Fibroblast of the aortic adventitia (primary cell): ENCODE results near the gene RAD51B. TPM values are rescaled to one million over a fixed set of nuclear protein-coding genes. Genes with fewer than 3 reads are reported as not detected.

Experiments
- DNase-seq: peaks from one replicate; pipeline ENCODE4 v3.0.0-alpha.2; 2010; ENCODE audit warnings: low read depth
- H3K4me3 ChIP-seq: 2 replicates; pipeline ENCODE4 v1.5.1; 2011; ENCODE audit warnings: low read depth, mild to moderate bottlenecking, control low read depth, low read length, moderate library complexity
- CTCF ChIP-seq: IDR thresholded peaks from 2 replicates; pipeline ENCODE4 v1.5.1; 2011; ENCODE audit warnings: mild to moderate bottlenecking, low read length, control low read depth, inconsistent platforms; ENCODE audit not compliant: insufficient read depth
- total RNA-seq: library from RNA; depleted of rRNA; stranded (reverse); fragments of >200 nt; gene quantifications from 2 replicates; pipeline ENCODE4 v1.2.3, GENCODE V29; 2012; ENCODE audit warnings: low replicate concordance

RAD51B gene
- total RNA-seq, 1 donor: 28.7 TPM

GRCh38 chr14:68146818-68147217 is 327.2 kb downstream of the RAD51B start:
- peak; percentile 99 for DNase-seq
- no peak overlapping the region for H3K4me3 ChIP-seq
- no peak for TF ChIP-seq CTCF

- no peak for TF ChIP-seq CTCF
- DNase-seq: peak; percentile 68
Measured at GRCh38 chr14:68147303-68147702, 327.7 kb downstream of the RAD51B start.

DNA sequence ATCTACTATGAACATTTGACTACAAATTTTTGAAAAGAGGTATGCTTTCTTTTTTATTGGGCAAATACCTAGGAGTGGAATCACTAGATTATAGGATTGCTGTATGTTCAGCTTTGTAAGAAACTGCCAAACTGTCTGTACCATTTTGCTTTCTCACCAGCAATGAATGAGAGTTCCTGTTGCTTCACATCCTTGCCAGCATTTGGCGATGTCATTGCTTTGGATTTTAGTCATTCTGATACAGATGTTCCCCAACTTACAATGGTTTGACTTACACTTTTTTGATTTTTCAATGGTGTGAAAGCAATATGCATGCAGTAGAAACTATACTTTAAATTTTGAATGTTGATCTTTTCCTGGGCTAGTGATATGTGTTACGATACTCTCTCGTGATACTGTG is 328.7 kb downstream of the RAD51B start:
- no peak for TF ChIP-seq CTCF
- H3K4me3 ChIP-seq: no peak overlapping the region
- DNase-seq: peak; percentile 58

More at GRCh38 chr14:68147303-68147702, 327.7 kb downstream of the RAD51B start:
- H3K4me3 ChIP-seq: no peak overlapping the region

DNA sequence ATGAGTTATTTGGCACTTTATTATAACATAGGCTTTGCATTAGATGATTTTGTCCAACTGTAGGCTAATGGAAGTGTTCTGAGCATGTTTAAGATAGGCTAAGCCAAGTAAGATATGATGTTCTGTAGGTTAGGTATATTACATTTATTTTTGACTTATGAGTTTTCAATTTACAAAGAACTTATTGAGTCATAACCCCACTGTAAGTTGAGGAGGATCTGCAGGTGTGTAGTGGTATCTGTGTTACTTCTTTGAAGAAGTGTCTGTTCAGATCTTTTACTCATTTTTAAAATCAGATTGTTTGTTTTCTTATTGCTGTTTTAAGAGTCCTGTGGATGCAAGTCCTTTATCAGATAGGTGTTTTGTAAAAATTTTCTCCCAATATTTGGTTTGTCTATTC is 329.2 kb downstream of the RAD51B start:
- no peak for TF ChIP-seq CTCF
- DNase-seq: no peak
- no peak overlapping the region for H3K4me3 ChIP-seq

- DNase-seq: no peak
- TF ChIP-seq CTCF: no peak
- H3K4me3 ChIP-seq: no peak overlapping the region
Measured at GRCh38 chr14:68153275-68153674, 333.7 kb downstream of the RAD51B start.

DNA sequence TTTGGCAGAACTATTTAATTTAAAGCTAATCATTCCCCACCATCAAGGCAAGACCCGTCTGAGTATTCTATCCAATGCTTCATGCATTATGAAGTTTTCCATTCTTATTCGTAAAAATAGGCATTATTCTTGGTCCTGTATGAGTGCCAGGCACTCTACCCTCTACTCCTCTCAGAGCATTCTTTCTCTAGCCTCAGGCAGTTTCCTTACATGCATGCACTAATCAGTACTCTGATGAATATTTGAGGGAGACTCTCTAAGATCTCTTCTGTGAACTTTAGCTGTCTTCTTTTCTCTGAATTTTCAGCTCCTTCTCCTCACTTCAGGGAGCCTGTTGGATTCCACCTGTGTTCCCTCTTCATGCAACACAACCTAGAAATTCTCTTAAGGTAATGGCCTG is 334.7 kb downstream of the RAD51B start:
- TF ChIP-seq CTCF: no peak
- no peak overlapping the region for H3K4me3 ChIP-seq
- DNase-seq: no peak

DNA sequence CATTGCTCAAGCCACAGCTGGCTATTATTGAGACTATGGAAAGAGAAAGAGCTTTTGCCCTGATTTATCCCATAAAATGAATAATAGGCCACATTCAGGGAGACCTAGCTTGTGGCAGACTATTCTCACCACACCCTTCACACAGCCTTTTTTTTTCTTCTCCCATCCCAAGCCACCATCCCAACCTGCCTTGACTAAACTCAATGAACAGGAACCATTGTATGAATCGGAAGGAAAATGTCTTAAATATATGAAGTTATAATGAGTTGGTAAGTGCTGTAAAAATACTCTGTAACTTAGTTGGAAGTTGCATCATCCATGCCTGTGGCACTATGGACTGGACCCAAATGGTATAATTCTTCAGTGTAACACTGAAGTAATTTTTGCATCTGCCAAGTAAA is 338.4 kb downstream of the RAD51B start:
- peak; percentile 81 for DNase-seq
- TF ChIP-seq CTCF: no peak
- H3K4me3 ChIP-seq: no peak overlapping the region
